HG03460 (cell line): ENCODE results near the gene GLI3.

Experiments
- ATAC-seq: cut with Tn5 transposase; IDR thresholded peaks from one replicate; pipeline ENCODE4 v1.9.1; 2021; ENCODE audit not compliant: unreplicated experiment

GLI3 gene

GRCh38 chr7:41940760-41941343, 296.2 kb downstream of the GLI3 start:
- peak; percentile 73 for ATAC-seq

- no peak for ATAC-seq
Observed at GRCh38 chr7:41938371-41938770, 298.6 kb downstream of the GLI3 start.

- no peak for ATAC-seq
Observed at GRCh38 chr7:41933427-41933826, 303.6 kb downstream of the GLI3 start.

GRCh38 chr7:41931263-41931646, 305.8 kb downstream of the GLI3 start:
- no peak for ATAC-seq

GRCh38 chr7:41930538-41931262, 306.3 kb downstream of the GLI3 start:
- ATAC-seq, result no peak

DNA sequence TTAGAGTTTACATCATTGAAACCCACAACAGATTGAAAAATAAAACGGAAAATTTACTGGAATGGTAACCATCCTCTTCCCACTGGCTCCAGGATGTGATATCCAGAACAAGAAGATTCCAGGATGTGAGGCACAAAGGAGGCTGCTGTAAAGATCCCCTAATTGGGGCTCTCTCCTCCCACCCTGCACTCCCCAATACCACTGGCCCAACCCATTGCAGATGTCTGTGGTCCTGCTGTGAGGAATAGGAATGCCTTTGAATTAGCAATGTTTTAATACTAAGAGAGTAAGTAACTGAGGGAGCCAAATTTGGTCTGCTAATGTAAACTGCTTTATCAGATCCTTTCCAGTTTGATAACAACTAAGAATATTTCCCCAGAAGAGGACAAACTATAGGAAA, 308.2 kb downstream of the GLI3 start:
- ATAC-seq, result no peak

GRCh38 chr7:41928166-41928565, 308.8 kb downstream of the GLI3 start:
- no peak for ATAC-seq

- no peak for ATAC-seq
Observed at GRCh38 chr7:41927380-41927779, 309.6 kb downstream of the GLI3 start.

- no peak for ATAC-seq
Observed at GRCh38 chr7:41925946-41926345, 311.1 kb downstream of the GLI3 start.

- no peak for ATAC-seq
Observed at GRCh38 chr7:41924796-41925195, 312.2 kb downstream of the GLI3 start.

- no peak for ATAC-seq
Observed at GRCh38 chr7:41922373-41922772, 314.6 kb downstream of the GLI3 start.

DNA sequence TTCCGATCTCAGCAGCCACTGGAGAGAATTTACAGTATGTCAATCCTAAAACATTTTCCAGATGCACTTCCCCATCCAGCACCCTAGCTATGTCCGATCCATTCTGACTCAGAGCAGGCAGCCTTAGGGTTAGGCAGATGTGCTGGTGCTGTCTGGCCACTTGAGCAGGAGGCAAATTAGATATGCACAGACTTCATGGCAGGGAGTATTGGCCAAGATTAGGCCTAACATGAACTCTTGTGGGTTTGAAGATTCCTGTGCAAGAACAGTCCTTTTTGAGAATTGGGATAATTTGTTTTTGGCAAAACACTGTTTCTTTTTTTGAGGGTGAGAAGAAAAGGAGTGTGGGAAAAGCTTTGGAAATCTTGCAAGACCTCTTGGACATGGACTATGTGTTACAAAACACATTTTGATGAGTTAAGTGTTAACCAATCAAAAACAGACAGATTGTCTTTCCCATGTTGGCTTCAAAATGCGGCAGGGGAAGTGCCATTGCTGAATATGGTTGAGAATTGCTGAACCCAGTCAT, 315.5 kb downstream of the GLI3 start:
- ATAC-seq, result no peak

- ATAC-seq, result no peak
Observed at GRCh38 chr7:41918597-41918996, 318.4 kb downstream of the GLI3 start.

GRCh38 chr7:41916450-41916927, 320.5 kb downstream of the GLI3 start:
- ATAC-seq, result no peak

DNA sequence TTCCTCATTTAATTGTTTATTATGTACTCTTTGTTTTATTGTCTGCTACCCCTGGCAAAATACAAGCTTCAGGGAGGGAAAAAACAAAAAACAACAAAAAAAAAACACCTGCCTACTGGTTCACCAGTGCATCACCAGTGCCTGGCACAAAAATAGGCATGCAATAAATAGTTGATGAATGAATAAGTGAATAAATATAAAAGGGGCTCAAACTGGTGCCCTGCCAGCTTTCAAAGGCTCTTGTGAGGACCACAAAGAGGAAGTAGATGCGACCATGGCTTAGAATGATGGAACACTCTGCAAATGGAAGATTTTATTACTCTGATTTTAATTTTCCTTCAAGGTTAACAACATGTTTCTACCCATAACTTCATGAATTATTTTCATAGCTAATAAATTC, 321.1 kb downstream of the GLI3 start:
- no peak for ATAC-seq

DNA sequence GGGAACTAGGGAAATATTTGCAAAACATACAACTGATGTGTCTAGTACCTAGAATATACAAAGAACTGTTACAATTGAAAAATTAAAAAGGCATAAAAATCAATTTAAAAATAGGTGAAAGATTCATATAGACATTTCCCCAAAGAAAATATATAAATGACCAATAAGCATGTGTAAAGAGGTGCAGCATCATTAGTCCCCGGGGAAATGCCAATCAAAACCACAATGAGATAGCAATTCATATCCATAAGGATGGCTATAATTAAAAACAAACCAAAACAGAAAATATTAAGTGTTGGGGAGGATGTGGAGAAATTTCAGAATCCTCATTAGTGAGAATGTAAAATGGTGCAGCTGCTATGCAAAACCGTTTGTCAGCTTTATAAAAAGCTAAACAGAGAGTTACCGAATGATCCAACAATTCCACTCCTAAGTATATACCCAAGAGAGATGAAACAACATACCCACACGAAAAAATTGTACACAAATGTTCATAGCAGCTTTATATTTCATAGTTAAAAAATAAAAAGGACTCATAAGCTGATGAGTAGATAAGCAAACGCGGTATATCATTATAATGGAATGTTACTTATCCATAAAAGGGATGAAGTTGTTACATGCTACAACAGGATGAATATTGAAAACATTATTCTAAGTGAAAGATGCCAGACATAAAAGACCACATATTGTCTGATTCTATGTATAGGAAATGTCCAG, 324.0 kb downstream of the GLI3 start:
- ATAC-seq, result no peak

DNA sequence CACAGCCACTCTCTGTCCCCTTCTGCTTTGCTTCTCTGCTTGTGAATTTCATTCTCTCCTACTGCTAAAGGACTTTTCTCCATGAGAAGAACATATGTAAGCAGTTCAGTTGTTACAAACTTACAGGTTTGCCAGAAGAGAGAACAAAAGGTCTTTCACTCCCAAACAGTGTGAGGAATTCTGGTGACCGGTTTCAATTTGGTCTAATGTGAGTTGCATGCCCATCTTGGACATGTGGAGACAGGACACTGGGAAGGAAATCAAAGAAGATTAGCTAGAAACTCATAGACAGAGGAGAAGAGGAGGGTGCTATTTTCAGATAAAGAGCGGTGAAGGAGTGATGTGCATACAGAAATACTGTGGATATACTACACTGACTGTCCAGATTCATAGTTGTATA, 324.6 kb downstream of the GLI3 start:
- no peak for ATAC-seq

- no peak for ATAC-seq
Observed at GRCh38 chr7:41911792-41912191, 325.2 kb downstream of the GLI3 start.
